GM12878 (cell line): ENCODE measurements around the gene YIPF4.

ENCODE experiments used
- CTCF ChIP-seq, 3 experiments: IDR thresholded peaks in 2 of 3; conservative IDR thresholded peaks in 1 of 3; 2 replicates each; pipeline ENCODE4 v1.5.1; 2011; ENCODE audit warnings: low read depth in 3 of 3, low read length in 3 of 3, mild to moderate bottlenecking in 3 of 3, control low read depth in 2 of 3, moderate library complexity in 2 of 3, inconsistent platforms in 1 of 3, mixed read lengths in 1 of 3; ENCODE audit not compliant: control insufficient read depth in 2 of 3, insufficient read depth in 1 of 3; ENCODE audit errors: extremely low read depth in 1 of 3
- EP300 ChIP-seq, 2 experiments: fragments of 150-350 bp in 1 of 2; IDR thresholded peaks; 2 replicates each; pipeline ENCODE4 v1.6.1; 2011 to 2012; ENCODE audit warnings: low read depth in 2 of 2, low read length in 2 of 2, borderline replicate concordance in 1 of 2, improper control_type of control experiment in 1 of 2, inconsistent platforms in 1 of 2; ENCODE audit not compliant: control insufficient read depth in 1 of 2
- HDGF ChIP-seq: fragments of 450-650 bp; IDR thresholded peaks from 2 replicates; pipeline ENCODE4 v1.6.1; 2016; ENCODE audit warnings: antibody characterized with exemption
- JUNB ChIP-seq: IDR thresholded peaks from 2 replicates; pipeline ENCODE4 v1.6.1; 2016; ENCODE audit warnings: antibody characterized with exemption, mild to moderate bottlenecking
- POLR2A ChIP-seq: IDR thresholded peaks from 2 replicates; pipeline ENCODE4 v1.6.1; 2011; ENCODE audit warnings: low read depth, mild to moderate bottlenecking, low read length
- SREBF2 ChIP-seq: IDR thresholded peaks from 2 replicates; pipeline ENCODE4 v1.6.1; 2012; ENCODE audit warnings: mild to moderate bottlenecking, low read length

GRCh38 chr2:32272279-32272678 lies 5.4 kb upstream of the YIPF4 start:
- no peak for TF ChIP-seq CTCF (IDR thresholded peaks at IDR 0.05 in 2 of 3, conservative IDR thresholded peaks at IDR 0.05 in 1 of 3; ENCODE audit: control insufficient read depth in 2 of 3, extremely low read depth in 1 of 3, insufficient read depth in 1 of 3, low read depth in 3 of 3, low read length in 3 of 3)
- no peak for TF ChIP-seq POLR2A
- no peak for TF ChIP-seq SREBF2
- no peak for TF ChIP-seq HDGF
- TF ChIP-seq JUNB: no peak
- TF ChIP-seq EP300 (IDR thresholded peaks at IDR 0.05; ENCODE audit: borderline replicate concordance in 1 of 2, control insufficient read depth in 1 of 2, low read depth in 2 of 2, low read length in 2 of 2): no peak
